GM19239 (cell line): ENCODE results near the gene TRO.

Experiments
- DNase-seq: peaks from one replicate; pipeline ENCODE4 v3.0.0; 2011; ENCODE audit warnings: low spot score; ENCODE audit not compliant: insufficient read length
- FAIRE-seq: peaks from 2 replicates; lab custom pipeline; 2011; peaks lifted over from hg19 to GRCh38; lab: Jason Lieb, UNC

The TRO gene

DNA sequence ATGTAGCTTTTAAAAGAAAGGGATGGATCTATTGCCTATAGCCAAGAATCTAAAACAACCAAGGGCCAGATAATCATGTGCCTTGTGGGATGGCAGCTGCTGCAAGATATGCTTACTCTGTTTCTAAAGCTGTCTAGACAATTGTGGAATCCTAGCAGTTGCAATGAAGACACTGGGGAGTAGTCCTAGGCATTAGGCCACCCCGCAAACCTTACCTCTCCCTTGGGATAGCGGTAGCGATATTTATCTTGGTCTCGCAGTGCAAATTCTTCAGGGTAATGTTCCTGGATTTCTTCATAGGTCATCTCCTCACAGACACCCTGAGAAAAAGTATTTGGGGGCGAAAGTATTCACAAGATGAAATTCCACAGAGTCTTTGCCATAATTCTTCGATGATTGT lies 24.6 kb downstream of the TRO start:
- FAIRE-seq, result no peak
- DNase-seq, result no peak

GRCh38 chrX:54950730-54951375 lies 30.2 kb downstream of the TRO start:
- no peak for DNase-seq

DNA sequence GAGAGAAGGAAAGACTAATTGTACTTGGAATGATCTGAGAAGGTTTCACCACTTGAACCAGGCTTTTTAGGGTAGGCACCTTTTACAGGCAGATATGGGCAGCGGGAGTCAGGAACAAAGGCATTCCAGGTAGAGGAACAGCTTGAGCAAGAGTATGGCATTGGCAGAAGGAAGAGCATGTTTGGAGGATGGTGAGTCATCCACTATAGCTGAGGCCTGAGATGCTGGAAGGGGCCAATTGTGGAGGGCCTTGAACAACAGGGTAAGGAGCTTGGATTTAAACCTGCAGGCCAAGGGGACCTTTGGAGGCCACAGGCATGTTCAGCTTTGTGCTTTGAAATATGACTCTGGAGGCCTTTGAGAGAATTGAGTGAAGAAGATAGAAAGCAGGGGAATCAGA lies 41.1 kb downstream of the TRO start:
- DNase-seq, result no peak
- FAIRE-seq, result no peak

More at GRCh38 chrX:54950730-54951375, 30.2 kb downstream of the TRO start:
- no peak for FAIRE-seq

DNA sequence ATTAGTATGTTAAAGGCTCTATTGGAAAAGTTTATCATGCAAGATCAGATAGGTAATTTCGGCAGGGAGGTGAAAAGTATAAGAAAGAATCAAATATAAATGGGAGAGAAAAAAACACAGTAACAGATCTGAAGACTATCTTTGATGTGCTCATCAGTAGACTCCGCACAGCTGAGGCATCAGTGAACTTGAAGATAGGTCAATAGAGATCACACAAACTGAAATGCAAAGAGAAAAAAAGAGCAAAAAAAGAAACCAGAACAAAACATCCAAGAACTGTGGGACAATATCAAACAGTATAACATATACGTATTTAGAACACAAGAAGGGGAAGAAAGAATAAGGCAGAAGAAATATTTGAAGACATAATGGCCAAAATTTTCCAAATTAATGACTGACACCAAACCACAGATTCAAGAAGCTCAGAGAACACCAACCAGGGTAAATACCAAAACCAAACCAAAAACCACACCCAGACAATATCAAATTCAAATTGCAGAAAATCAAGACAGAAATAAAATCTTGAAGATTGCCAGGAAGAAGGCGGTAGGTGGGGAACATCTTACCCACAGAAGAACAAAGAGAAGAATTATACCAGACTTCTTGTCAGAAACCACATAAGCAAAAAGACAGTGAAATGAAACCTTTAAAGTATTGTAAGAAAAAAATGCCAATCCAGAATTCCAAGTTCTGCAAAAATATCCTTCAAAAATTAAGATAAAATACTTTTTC lies 44.3 kb downstream of the TRO start:
- no peak for FAIRE-seq
- no peak for DNase-seq

DNA sequence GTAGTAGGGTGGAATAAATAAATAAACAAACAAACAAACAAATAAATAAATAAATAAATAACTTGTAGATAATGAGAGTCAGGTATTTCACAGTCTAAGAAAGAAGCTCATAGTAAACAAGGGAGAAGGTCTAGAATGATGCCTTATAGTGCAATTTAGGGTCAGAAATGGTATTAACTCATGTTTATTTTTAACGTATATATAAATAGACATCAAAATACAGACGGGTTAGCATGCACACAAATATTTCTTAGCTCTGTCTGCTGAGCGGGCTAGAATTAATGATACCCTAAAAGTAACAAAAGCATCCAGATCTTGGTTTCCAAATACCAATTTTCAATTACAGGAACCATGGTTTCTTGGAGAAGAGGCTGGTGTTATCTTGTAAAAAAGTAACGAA lies 56.8 kb downstream of the TRO start:
- FAIRE-seq (no peak), DNase-seq (no peak)

DNA sequence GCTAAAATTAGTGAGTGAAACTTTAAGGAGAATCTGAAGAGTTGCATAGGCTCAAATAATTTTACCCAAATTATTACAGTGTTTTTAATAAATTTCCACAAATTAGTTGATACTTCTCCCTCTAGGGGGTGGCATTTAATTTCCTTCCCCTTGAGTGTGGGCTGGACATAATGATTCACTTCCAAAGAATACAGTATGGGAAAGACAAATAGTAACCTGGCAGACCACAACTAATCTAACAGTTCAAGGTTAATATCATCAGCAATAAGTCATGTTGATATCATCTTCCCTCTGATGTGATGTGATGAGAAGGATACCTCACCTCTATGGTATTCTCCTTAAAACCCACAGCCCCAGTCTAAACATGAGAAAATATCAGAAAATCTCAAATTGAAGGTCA lies 57.8 kb downstream of the TRO start:
- no peak for FAIRE-seq
- no peak for DNase-seq

DNA sequence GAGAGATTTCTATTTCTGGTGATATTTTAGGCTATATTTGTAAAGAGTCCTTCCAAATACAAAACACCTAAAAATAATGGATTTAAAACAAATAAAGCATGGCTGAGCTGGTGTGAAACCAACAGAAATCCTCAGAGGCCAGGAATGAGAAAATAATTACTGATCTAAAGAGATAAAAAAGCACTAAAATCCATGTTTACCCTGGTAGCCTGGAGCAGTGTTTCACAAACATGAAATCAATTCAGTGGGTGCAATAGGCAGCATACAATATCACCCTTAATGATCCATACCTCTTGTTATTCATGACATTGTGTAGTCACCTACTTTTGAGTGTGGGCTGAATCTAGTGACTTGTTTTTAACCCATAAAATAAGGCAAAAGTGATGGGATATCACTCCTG lies 58.8 kb downstream of the TRO start:
- no peak for DNase-seq
- no peak for FAIRE-seq

- DNase-seq (no peak), FAIRE-seq (no peak)
Observed at GRCh38 chrX:54980334-54980733, 59.7 kb downstream of the TRO start.
